Measurements from ENCODE around the gene WNK1. TPM values are rescaled to one million over a fixed set of nuclear protein-coding genes. Genes with fewer than 3 reads are reported as not detected.

WNK1 gene
- total and polyA plus RNA-seq, 2 experiments from 2014 or later: 110 to 145 TPM

- Histone ChIP-seq H3K9me3 (ENCODE audit: low read depth) (no peaks in the 10 kb centered on the region), H3K4me1 (ENCODE audit: low read depth) (no peaks in the 10 kb centered on the region), H3K4me3 (no peak overlapping the region), H3K36me3 (peaks cover 78% of the 10 kb centered on the region), H3K27ac (peak overlapping the region; percentile 39), H3K27me3 (no peaks in the 10 kb centered on the region)
- no peak for DNase-seq (ENCODE audit: low read depth in 1 of 2, low spot score in 1 of 2)
- no peak for TF ChIP-seq CTCF (IDR thresholded peaks at IDR 0.05; ENCODE audit: low read depth, low read length)
These were observed 153.7 kb downstream of the WNK1 start for GRCh38 chr12:906062-906585.

- H3K4me1 ChIP-seq (ENCODE audit: low read depth): no peaks in the 10 kb centered on the region
- no peak overlapping the region for H3K4me3 ChIP-seq
- H3K36me3 ChIP-seq: peaks cover 79% of the 10 kb centered on the region
- no peak for DNase-seq (ENCODE audit: low read depth in 1 of 2, low spot score in 1 of 2)
- no peak for TF ChIP-seq CTCF (IDR thresholded peaks at IDR 0.05; ENCODE audit: low read depth, low read length)
- no peaks in the 10 kb centered on the region for H3K9me3 ChIP-seq (ENCODE audit: low read depth)
- H3K27me3 ChIP-seq: no peaks in the 10 kb centered on the region
- H3K27ac ChIP-seq: no peak overlapping the region
These were observed 155.2 kb downstream of the WNK1 start for GRCh38 chr12:907413-908185.

- peak overlapping the region; percentile 72 for H3K27ac ChIP-seq
- no peaks in the 10 kb centered on the region for H3K9me3 ChIP-seq (ENCODE audit: low read depth)
These were observed 157.5 kb downstream of the WNK1 start for GRCh38 chr12:909861-910260.

GRCh38 chr12:910416-910815 lies 158.0 kb downstream of the WNK1 start:
- Histone ChIP-seq H3K27me3 (no peaks in the 10 kb centered on the region), H3K36me3 (peaks cover 80% of the 10 kb centered on the region), H3K4me1 (ENCODE audit: low read depth) (no peaks in the 10 kb centered on the region), H3K9me3 (ENCODE audit: low read depth) (no peaks in the 10 kb centered on the region), H3K4me3 (no peak overlapping the region), H3K27ac (peak overlapping the region; percentile 72)
- DNase-seq (ENCODE audit: low read depth in 1 of 2, low spot score in 1 of 2): no peak
- no peak for TF ChIP-seq CTCF (IDR thresholded peaks at IDR 0.05; ENCODE audit: low read depth, low read length)

More at GRCh38 chr12:909861-910260, 157.5 kb downstream of the WNK1 start:
- no peaks in the 10 kb centered on the region for H3K4me1 ChIP-seq (ENCODE audit: low read depth)
- peaks cover 78% of the 10 kb centered on the region for H3K36me3 ChIP-seq
- no peak overlapping the region for H3K4me3 ChIP-seq
- TF ChIP-seq CTCF (IDR thresholded peaks at IDR 0.05; ENCODE audit: low read depth, low read length): no peak
- DNase-seq (ENCODE audit: low read depth in 1 of 2, low spot score in 1 of 2): no peak
- H3K27me3 ChIP-seq: no peaks in the 10 kb centered on the region

GRCh38 chr12:911191-911826 lies 158.9 kb downstream of the WNK1 start:
- H3K27me3 ChIP-seq: no peaks in the 10 kb centered on the region
- TF ChIP-seq CTCF (IDR thresholded peaks at IDR 0.05; ENCODE audit: low read depth, low read length): no peak
- H3K27ac ChIP-seq: peak overlapping the region; percentile 72
- no peaks in the 10 kb centered on the region for H3K4me1 ChIP-seq (ENCODE audit: low read depth)
- no peaks in the 10 kb centered on the region for H3K9me3 ChIP-seq (ENCODE audit: low read depth)
- peaks cover 79% of the 10 kb centered on the region for H3K36me3 ChIP-seq
- no peak overlapping the region for H3K4me3 ChIP-seq
- peak in 1 of 2 donors; percentile 18 for DNase-seq (ENCODE audit: low read depth in 1 of 2, low spot score in 1 of 2)

All from cardiac muscle cell (in vitro differentiated cells and primary cell).